ENCODE results near the gene GJA1.
"Not testable (repeated sequence)": the region's sequence is repeated elsewhere in the genome, so short reads cannot be mapped to it uniquely, and the experiment has no call there.

The GJA1 gene

GRCh38 chr6:121431776-121432175 is 3.7 kb upstream of the GJA1 start:
- not testable (repeated sequence) for H3K27me3 ChIP-seq (ENCODE audit: control insufficient read depth in 1 of 2, insufficient read depth in 1 of 2, low read length in 2 of 2); H2AFZ ChIP-seq (ENCODE audit: low read depth, low read length); H3K9me3 ChIP-seq (ENCODE audit: control insufficient read depth, low read length); H3K4me2 ChIP-seq (ENCODE audit: low read length, poor library complexity, severe bottlenecking); H3K14ac ChIP-seq (ENCODE audit: low read length in 2 of 2); H3K36me3 ChIP-seq (ENCODE audit: control insufficient read depth in 1 of 2, insufficient read depth in 2 of 2, low read depth in 1 of 2, low read length in 2 of 2); H4K8ac ChIP-seq (ENCODE audit: low read length); H3K9ac ChIP-seq (ENCODE audit: low read length); H3K4me3 ChIP-seq (ENCODE audit: insufficient read depth in 1 of 2, low read depth in 1 of 2, low read length in 2 of 2); H4K91ac ChIP-seq (ENCODE audit: low read length); H3K23ac ChIP-seq (ENCODE audit: low read length in 2 of 2); H3K18ac ChIP-seq (ENCODE audit: low read depth in 1 of 2, low read length in 2 of 2); H2AK5ac ChIP-seq (ENCODE audit: low read length, severe bottlenecking); H3K4ac ChIP-seq (ENCODE audit: low read depth in 1 of 2, low read length in 2 of 2); H2BK120ac ChIP-seq (ENCODE audit: low read depth, low read length); H3K4me1 ChIP-seq (ENCODE audit: control insufficient read depth, insufficient read depth, low read depth, low read length); H3K27ac ChIP-seq (ENCODE audit: low read length, poor library complexity, severe bottlenecking); H3K79me1 ChIP-seq (replicated peaks; ENCODE audit: low read length, poor library complexity, severe bottlenecking); DNase-seq; H2BK12ac ChIP-seq (ENCODE audit: low read length in 2 of 2); H2BK5ac ChIP-seq (ENCODE audit: low read depth, low read length, poor library complexity, severe bottlenecking); H2BK15ac ChIP-seq (ENCODE audit: low read depth, poor library complexity, severe bottlenecking)
- WGBS: 99% methylated on average over 6 of the region's 6 CpGs

GRCh38 chr6:121434037-121434770 is 1.2 kb upstream of the GJA1 start:
- 96% methylated on average over 8 of the region's 13 CpGs for WGBS
- peak overlapping the region; percentile 61 for H4K91ac ChIP-seq (ENCODE audit: low read length)
- H2BK120ac ChIP-seq (ENCODE audit: low read depth, low read length): no peak overlapping the region
- H3K27ac ChIP-seq (ENCODE audit: low read length, poor library complexity, severe bottlenecking): no peak overlapping the region
- peak overlapping the region; percentile 100 for H3K9ac ChIP-seq (ENCODE audit: low read length)
- peak overlapping the region; percentile 69 for H2AK5ac ChIP-seq (ENCODE audit: low read length, severe bottlenecking)
- no peaks in the 10 kb centered on the region for H3K27me3 ChIP-seq (ENCODE audit: control insufficient read depth in 1 of 2, insufficient read depth in 1 of 2, low read length in 2 of 2)
- peak overlapping the region in 1 of 2 experiments; percentile 82 for H3K4ac ChIP-seq (ENCODE audit: low read depth in 1 of 2, low read length in 2 of 2)
- no peaks in the 10 kb centered on the region for H3K79me1 ChIP-seq (replicated peaks; ENCODE audit: low read length, poor library complexity, severe bottlenecking)
- no peak overlapping the region for H3K23ac ChIP-seq (ENCODE audit: low read length in 2 of 2)
- peaks cover 1% of the 10 kb centered on the region for H3K4me1 ChIP-seq (ENCODE audit: control insufficient read depth, insufficient read depth, low read depth, low read length)
- peak overlapping the region; percentile 52 to 75 for H3K18ac ChIP-seq (ENCODE audit: low read depth in 1 of 2, low read length in 2 of 2)
- no peak overlapping the region for H2BK5ac ChIP-seq (ENCODE audit: low read depth, low read length, poor library complexity, severe bottlenecking)
- peak overlapping the region; percentile 66 to 98 for H2BK12ac ChIP-seq (ENCODE audit: low read length in 2 of 2)
- H2AFZ ChIP-seq (ENCODE audit: low read depth, low read length): no peak overlapping the region
- H3K36me3 ChIP-seq (ENCODE audit: control insufficient read depth in 1 of 2, insufficient read depth in 2 of 2, low read depth in 1 of 2, low read length in 2 of 2): no peaks in the 10 kb centered on the region
- H3K9me3 ChIP-seq (ENCODE audit: control insufficient read depth, low read length): no peaks in the 10 kb centered on the region
- DNase-seq: peak; percentile 55
- no peak overlapping the region for H3K4me3 ChIP-seq (ENCODE audit: insufficient read depth in 1 of 2, low read depth in 1 of 2, low read length in 2 of 2)
- H3K14ac ChIP-seq (ENCODE audit: low read length in 2 of 2): no peak overlapping the region
- H4K8ac ChIP-seq (ENCODE audit: low read length): peak overlapping the region; percentile 49
- no peak overlapping the region for H3K4me2 ChIP-seq (ENCODE audit: low read length, poor library complexity, severe bottlenecking)
- H2BK15ac ChIP-seq (ENCODE audit: low read depth, poor library complexity, severe bottlenecking): no peak overlapping the region

- H3K23ac ChIP-seq (ENCODE audit: low read length in 2 of 2): no peak overlapping the region
- WGBS: 0% methylated on average over 6 of the region's 16 CpGs
- H3K27ac ChIP-seq (ENCODE audit: low read length, poor library complexity, severe bottlenecking): peak overlapping the region; percentile 95
- H3K79me1 ChIP-seq (replicated peaks; ENCODE audit: low read length, poor library complexity, severe bottlenecking): no peaks in the 10 kb centered on the region
- H4K8ac ChIP-seq (ENCODE audit: low read length): no peak overlapping the region
- H3K27me3 ChIP-seq (ENCODE audit: control insufficient read depth in 1 of 2, insufficient read depth in 1 of 2, low read length in 2 of 2): no peaks in the 10 kb centered on the region
- H3K9ac ChIP-seq (ENCODE audit: low read length): peak overlapping the region; percentile 100
- peak; percentile 22 for DNase-seq
- no peak overlapping the region for H2BK120ac ChIP-seq (ENCODE audit: low read depth, low read length)
- H3K36me3 ChIP-seq (ENCODE audit: control insufficient read depth in 1 of 2, insufficient read depth in 2 of 2, low read depth in 1 of 2, low read length in 2 of 2): peaks cover 0 to 3% of the 10 kb centered on the region in 2 experiments
- H2AFZ ChIP-seq (ENCODE audit: low read depth, low read length): no peak overlapping the region
- peak overlapping the region in 1 of 2 experiments; percentile 94 for H3K4ac ChIP-seq (ENCODE audit: low read depth in 1 of 2, low read length in 2 of 2)
- H3K9me3 ChIP-seq (ENCODE audit: control insufficient read depth, low read length): no peaks in the 10 kb centered on the region
- peaks cover 1% of the 10 kb centered on the region for H3K4me1 ChIP-seq (ENCODE audit: control insufficient read depth, insufficient read depth, low read depth, low read length)
- H2BK5ac ChIP-seq (ENCODE audit: low read depth, low read length, poor library complexity, severe bottlenecking): no peak overlapping the region
- no peak overlapping the region for H2AK5ac ChIP-seq (ENCODE audit: low read length, severe bottlenecking)
- H3K18ac ChIP-seq (ENCODE audit: low read depth in 1 of 2, low read length in 2 of 2): peak overlapping the region; percentile 57 to 70
- H4K91ac ChIP-seq (ENCODE audit: low read length): no peak overlapping the region
- H2BK12ac ChIP-seq (ENCODE audit: low read length in 2 of 2): no peak overlapping the region
- H3K4me3 ChIP-seq (ENCODE audit: insufficient read depth in 1 of 2, low read depth in 1 of 2, low read length in 2 of 2): peak overlapping the region; percentile 63 to 96
- no peak overlapping the region for H3K14ac ChIP-seq (ENCODE audit: low read length in 2 of 2)
- H2BK15ac ChIP-seq (ENCODE audit: low read depth, poor library complexity, severe bottlenecking): no peak overlapping the region
- peak overlapping the region; percentile 83 for H3K4me2 ChIP-seq (ENCODE audit: low read length, poor library complexity, severe bottlenecking)
Measured at GRCh38 chr6:121436274-121436857, 920 bp downstream of the GJA1 start.

All from mesenchymal stem cell (in vitro differentiated cells and primary cell).